ENCODE measurements around the gene P2RY11.

P2RY11 gene

DNA sequence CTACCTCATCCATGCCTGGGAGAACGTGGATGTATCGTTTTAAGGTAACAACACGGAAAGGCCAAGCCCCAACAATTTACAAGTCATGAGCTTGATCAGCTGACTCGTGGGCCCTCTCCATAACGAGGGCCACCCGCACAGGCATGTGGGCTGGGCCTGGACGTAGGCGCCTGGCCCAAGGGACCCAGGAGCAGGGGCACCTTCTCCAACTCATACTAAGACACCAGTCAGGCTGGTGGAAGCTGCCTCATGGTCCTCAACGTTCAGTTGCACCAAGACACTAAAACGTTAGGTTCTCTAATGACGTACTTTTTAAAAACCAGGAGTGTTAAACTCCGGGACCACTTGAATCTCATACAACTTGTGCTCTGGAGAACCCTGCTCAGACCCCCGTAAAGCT, 30.0 kb downstream of the P2RY11 start:
- no peak overlapping the region for H3K4me3 ChIP-seq (ENCODE audit: low read length)
- DNase-seq (ENCODE audit: low read depth) = no peak
- no peak for TF ChIP-seq CTCF (conservative IDR thresholded peaks at IDR 0.05; ENCODE audit: low read length)

GRCh38 chr19:10141973-10142372, 30.5 kb downstream of the P2RY11 start:
- no peak for TF ChIP-seq CTCF (conservative IDR thresholded peaks at IDR 0.05; ENCODE audit: low read length)
- H3K4me3 ChIP-seq (ENCODE audit: low read length) = no peak overlapping the region
- DNase-seq (ENCODE audit: low read depth) = no peak

- DNase-seq (ENCODE audit: low read depth) = no peak
- no peak overlapping the region for H3K4me3 ChIP-seq (ENCODE audit: low read length)
- TF ChIP-seq CTCF (conservative IDR thresholded peaks at IDR 0.05; ENCODE audit: low read length) = no peak
Observed at GRCh38 chr19:10142701-10143375, 31.3 kb downstream of the P2RY11 start.

DNA sequence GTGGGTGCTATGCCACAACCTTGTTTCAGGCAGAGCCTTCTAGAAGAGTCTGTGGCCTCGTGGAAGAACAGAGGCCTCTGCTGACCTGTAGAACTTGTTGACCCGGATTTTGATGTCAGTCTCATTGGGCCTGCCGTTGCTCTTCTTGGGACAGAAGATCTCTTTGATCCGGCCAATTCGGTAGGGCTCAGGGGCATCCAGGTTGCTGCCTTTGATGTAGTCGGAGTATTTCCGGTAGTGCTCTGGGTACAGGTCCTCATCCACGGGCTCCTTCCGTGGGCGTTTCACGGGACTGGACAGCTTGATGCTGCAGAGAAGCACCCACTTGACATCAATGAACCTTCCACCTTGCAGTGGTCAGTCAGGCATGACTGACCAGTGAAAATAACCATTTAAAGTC, 32.2 kb downstream of the P2RY11 start:
- no peak for DNase-seq (ENCODE audit: low read depth)
- no peak for TF ChIP-seq CTCF (conservative IDR thresholded peaks at IDR 0.05; ENCODE audit: low read length)
- H3K4me3 ChIP-seq (ENCODE audit: low read length) = no peak overlapping the region

DNA sequence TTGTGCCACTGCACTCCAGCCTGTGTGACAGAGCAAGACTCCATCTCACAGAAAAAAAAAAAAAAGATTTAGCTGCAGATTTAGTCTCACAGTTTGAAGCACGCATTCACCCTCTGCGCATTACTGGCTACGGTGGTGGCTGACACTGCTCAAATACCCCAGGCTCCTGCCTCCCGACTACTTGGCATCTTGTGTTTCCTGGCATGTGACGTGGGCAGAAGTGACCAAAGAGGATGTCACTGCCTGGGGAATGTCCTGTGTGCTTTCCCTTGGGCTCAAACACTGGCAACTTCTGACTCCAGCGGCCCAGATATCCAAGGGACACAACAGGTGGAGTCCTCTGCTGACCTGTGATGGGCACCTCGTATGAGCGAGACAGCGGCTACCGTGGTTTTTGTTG, 32.9 kb downstream of the P2RY11 start:
- no peak overlapping the region for H3K4me3 ChIP-seq (ENCODE audit: low read length)
- no peak for TF ChIP-seq CTCF (conservative IDR thresholded peaks at IDR 0.05; ENCODE audit: low read length)
- no peak for DNase-seq (ENCODE audit: low read depth)

- no peak overlapping the region for H3K4me3 ChIP-seq (ENCODE audit: low read length)
- no peak for TF ChIP-seq CTCF (conservative IDR thresholded peaks at IDR 0.05; ENCODE audit: low read length)
- no peak for DNase-seq (ENCODE audit: low read depth)
Observed at GRCh38 chr19:10145031-10145430, 33.5 kb downstream of the P2RY11 start.

- no peak for TF ChIP-seq CTCF (conservative IDR thresholded peaks at IDR 0.05; ENCODE audit: low read length)
- H3K4me3 ChIP-seq (ENCODE audit: low read length) = no peak overlapping the region
- no peak for DNase-seq (ENCODE audit: low read depth)
Observed at GRCh38 chr19:10146142-10146541, 34.6 kb downstream of the P2RY11 start.
